ENCODE data around the gene CACNA2D4. TPM values are rescaled to one million over a fixed set of nuclear protein-coding genes. Genes with fewer than 3 reads are reported as not detected.

CACNA2D4 gene
- total and polyA plus RNA-seq, 2 donors (not counting 3 experiments of a cell fraction or from before 2014, with no cell fraction given) = 0.58 to 0.73 TPM

- POLR2A ChIA-PET = no interaction called here
- dilution Hi-C loops (cut with MboI; ENCODE audit: extremely low pct_ligation_motif_present, low sequenced_read_pairs) = no loop called here
- FAIRE-seq = no peak
These were observed 33.3 kb downstream of the CACNA2D4 start for GRCh38 chr12:1885082-1885596.

GRCh38 chr12:1884651-1885050, 33.8 kb downstream of the CACNA2D4 start:
- intact Hi-C loops (cut with micrococcal nuclease) = no loop called here
- POLR2A ChIA-PET = no interaction called here
- H3K27me3 ChIP-seq (ENCODE audit: control insufficient read depth in 2 of 2, insufficient read depth in 2 of 2, low read length in 2 of 2) = no peaks in the 10 kb centered on the region
- no TSS peak for BruUV-seq (replicated peaks)
- no peaks in the 10 kb centered on the region for H4K20me1 ChIP-seq (replicated peaks; ENCODE audit: control insufficient read depth, extremely low read depth, insufficient read depth, low read length)
- DNase-seq (ENCODE audit: low read depth, low spot score) = no peak
- H3K9me3 ChIP-seq (replicated peaks; ENCODE audit: control insufficient read depth, insufficient read depth, low read length) = no peaks in the 10 kb centered on the region
- FAIRE-seq = no peak
- dilution Hi-C loops (cut with MboI; ENCODE audit: extremely low pct_ligation_motif_present, low sequenced_read_pairs) = no loop called here
- CTCF ChIA-PET = no interaction called here
- no peak overlapping the region for H3K4me2 ChIP-seq (ENCODE audit: insufficient read depth, low read length)
- H3K36me3 ChIP-seq (ENCODE audit: control insufficient read depth in 2 of 2, extremely low read depth in 1 of 2, insufficient read depth in 2 of 2, low read length in 2 of 2) = no peaks in the 10 kb centered on the region
- no peak overlapping the region for H3K9ac ChIP-seq (replicated peaks; ENCODE audit: extremely low read depth, insufficient read depth, low read length)
- H3K9me1 ChIP-seq (replicated peaks; ENCODE audit: control insufficient read depth, extremely low read depth, insufficient read depth, low read length) = no peaks in the 10 kb centered on the region
- no peak overlapping the region for H3K27ac ChIP-seq (ENCODE audit: insufficient read depth, low read depth, low read length)
- no peak overlapping the region for H3K4me3 ChIP-seq (replicated peaks in 1 of 3; ENCODE audit: insufficient read depth in 1 of 3, low read depth in 1 of 3, low read length in 3 of 3)
- no peaks in the 10 kb centered on the region for H3K79me2 ChIP-seq (ENCODE audit: control insufficient read depth, insufficient read depth, low read length)
- TF ChIP-seq GATA2 (IDR thresholded peaks at IDR 0.05; ENCODE audit: insufficient read depth, insufficient read length, low read depth, low read length) (no peak), JUN (IDR thresholded peaks at IDR 0.05; ENCODE audit: borderline replicate concordance, insufficient read depth, insufficient read length, low read depth) (no peak), POLR2A (IDR thresholded peaks at IDR 0.05; ENCODE audit: low read depth, low read length) (no peak), MYC (IDR thresholded peaks at IDR 0.05; ENCODE audit: low read depth, low read length) (no peak)
- TF ChIP-seq, protein P1, sequence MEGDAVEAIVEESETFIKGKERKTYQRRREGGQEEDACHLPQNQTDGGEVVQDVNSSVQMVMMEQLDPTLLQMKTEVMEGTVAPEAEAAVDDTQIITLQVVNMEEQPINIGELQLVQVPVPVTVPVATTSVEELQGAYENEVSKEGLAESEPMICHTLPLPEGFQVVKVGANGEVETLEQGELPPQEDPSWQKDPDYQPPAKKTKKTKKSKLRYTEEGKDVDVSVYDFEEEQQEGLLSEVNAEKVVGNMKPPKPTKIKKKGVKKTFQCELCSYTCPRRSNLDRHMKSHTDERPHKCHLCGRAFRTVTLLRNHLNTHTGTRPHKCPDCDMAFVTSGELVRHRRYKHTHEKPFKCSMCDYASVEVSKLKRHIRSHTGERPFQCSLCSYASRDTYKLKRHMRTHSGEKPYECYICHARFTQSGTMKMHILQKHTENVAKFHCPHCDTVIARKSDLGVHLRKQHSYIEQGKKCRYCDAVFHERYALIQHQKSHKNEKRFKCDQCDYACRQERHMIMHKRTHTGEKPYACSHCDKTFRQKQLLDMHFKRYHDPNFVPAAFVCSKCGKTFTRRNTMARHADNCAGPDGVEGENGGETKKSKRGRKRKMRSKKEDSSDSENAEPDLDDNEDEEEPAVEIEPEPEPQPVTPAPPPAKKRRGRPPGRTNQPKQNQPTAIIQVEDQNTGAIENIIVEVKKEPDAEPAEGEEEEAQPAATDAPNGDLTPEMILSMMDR (IDR thresholded peaks at IDR 0.05; ENCODE audit: extremely low read depth in 1 of 2, insufficient read depth in 1 of 2, low read depth in 1 of 2, low read length in 2 of 2) = no peak
- no peak overlapping the region for H2AFZ ChIP-seq (ENCODE audit: low read depth, low read length)
- no peaks in the 10 kb centered on the region for H3K4me1 ChIP-seq (ENCODE audit: control insufficient read depth, extremely low read depth, insufficient read depth, low read length)

More at GRCh38 chr12:1885082-1885596, 33.3 kb downstream of the CACNA2D4 start:
- Histone ChIP-seq H3K4me3 (replicated peaks in 1 of 3; ENCODE audit: insufficient read depth in 1 of 3, low read depth in 1 of 3, low read length in 3 of 3) (no peak overlapping the region), H3K36me3 (ENCODE audit: control insufficient read depth in 2 of 2, extremely low read depth in 1 of 2, insufficient read depth in 2 of 2, low read length in 2 of 2) (no peaks in the 10 kb centered on the region), H2AFZ (ENCODE audit: low read depth, low read length) (no peak overlapping the region), H4K20me1 (replicated peaks; ENCODE audit: control insufficient read depth, extremely low read depth, insufficient read depth, low read length) (no peaks in the 10 kb centered on the region), H3K27ac (ENCODE audit: insufficient read depth, low read depth, low read length) (no peak overlapping the region), H3K9me3 (replicated peaks; ENCODE audit: control insufficient read depth, insufficient read depth, low read length) (no peaks in the 10 kb centered on the region), H3K79me2 (ENCODE audit: control insufficient read depth, insufficient read depth, low read length) (no peaks in the 10 kb centered on the region), H3K9me1 (replicated peaks; ENCODE audit: control insufficient read depth, extremely low read depth, insufficient read depth, low read length) (no peaks in the 10 kb centered on the region), H3K27me3 (ENCODE audit: control insufficient read depth in 2 of 2, insufficient read depth in 2 of 2, low read length in 2 of 2) (no peaks in the 10 kb centered on the region), H3K4me2 (ENCODE audit: insufficient read depth, low read length) (no peak overlapping the region), H3K9ac (replicated peaks; ENCODE audit: extremely low read depth, insufficient read depth, low read length) (no peak overlapping the region), H3K4me1 (ENCODE audit: control insufficient read depth, extremely low read depth, insufficient read depth, low read length) (no peaks in the 10 kb centered on the region)
- no peak for DNase-seq (ENCODE audit: low read depth, low spot score)
- TF ChIP-seq POLR2AphosphoS5 (IDR thresholded peaks at IDR 0.05; ENCODE audit: insufficient read depth, low read depth, low read length) = no peak
- TF ChIP-seq MAX (IDR thresholded peaks at IDR 0.05; ENCODE audit: insufficient read depth, insufficient read length) = no peak
- no peak for TF ChIP-seq JUN (IDR thresholded peaks at IDR 0.05; ENCODE audit: borderline replicate concordance, insufficient read depth, insufficient read length, low read depth)
- no peak for TF ChIP-seq MYC (IDR thresholded peaks at IDR 0.05; ENCODE audit: low read depth, low read length)
- no TSS peak for BruUV-seq (replicated peaks)
- CTCF ChIA-PET = no interaction called here
- intact Hi-C loops (cut with micrococcal nuclease) = no loop called here

Data from endothelial cell of umbilical vein (primary cell).